HCT116 (cell line): Measurements from ENCODE around the gene STK17A.

Experiments
- CEBPB ChIP-seq: IDR thresholded peaks from 2 replicates; pipeline ENCODE4 v1.6.1; 2012; ENCODE audit warnings: low read depth
- CTCF ChIP-seq, 3 experiments: fragments of 200-600 bp in 1 of 3; sonication (generic) in 1 of 3; IDR thresholded peaks in 2 of 3; conservative IDR thresholded peaks in 1 of 3; 2 replicates each; pipeline ENCODE4 v1.5.1; 2012 to 2017; ENCODE audit warnings: low read depth in 2 of 3, low read length in 2 of 3, antibody characterized with exemption in 1 of 3, borderline replicate concordance in 1 of 3, control low read depth in 1 of 3, mild to moderate bottlenecking in 1 of 3, mixed read lengths in 1 of 3, mixed run types in 1 of 3, moderate library complexity in 1 of 3; ENCODE audit not compliant: insufficient read depth in 1 of 3
- EGR1 ChIP-seq: IDR thresholded peaks from 2 replicates; pipeline ENCODE4 v1.6.1; 2012; ENCODE audit warnings: low read depth
- EZH2 ChIP-seq: fragments of 200-600 bp; sonication (generic); IDR thresholded peaks from 2 replicates; pipeline ENCODE4 v1.6.1; 2017; ENCODE audit warnings: antibody characterized with exemption, mixed run types
- EZH2phosphoT487 ChIP-seq: fragments of 200-600 bp; IDR thresholded peaks from 2 replicates; pipeline ENCODE4 v1.6.1; 2018; ENCODE audit warnings: antibody characterized with exemption, borderline replicate concordance
- POLR2A ChIP-seq: IDR thresholded peaks from 2 replicates; pipeline ENCODE4 v1.7.0; 2011; ENCODE audit warnings: borderline replicate concordance; ENCODE audit not compliant: insufficient read depth, insufficient read length; ENCODE audit errors: extremely low read depth
- POLR2AphosphoS5 ChIP-seq: IDR thresholded peaks from 2 replicates; pipeline ENCODE4 v1.6.1; 2011; ENCODE audit warnings: mild to moderate bottlenecking, low read depth, low read length, moderate library complexity
- REST ChIP-seq: IDR thresholded peaks from 2 replicates; pipeline ENCODE4 v1.6.1; 2012; ENCODE audit warnings: low read depth
- SIN3A ChIP-seq: IDR thresholded peaks from 2 replicates; pipeline ENCODE4 v1.6.1; 2012; ENCODE audit warnings: low read depth
- SP1 ChIP-seq: IDR thresholded peaks from 2 replicates; pipeline ENCODE4 v1.6.1; 2012; ENCODE audit warnings: low read depth

DNA sequence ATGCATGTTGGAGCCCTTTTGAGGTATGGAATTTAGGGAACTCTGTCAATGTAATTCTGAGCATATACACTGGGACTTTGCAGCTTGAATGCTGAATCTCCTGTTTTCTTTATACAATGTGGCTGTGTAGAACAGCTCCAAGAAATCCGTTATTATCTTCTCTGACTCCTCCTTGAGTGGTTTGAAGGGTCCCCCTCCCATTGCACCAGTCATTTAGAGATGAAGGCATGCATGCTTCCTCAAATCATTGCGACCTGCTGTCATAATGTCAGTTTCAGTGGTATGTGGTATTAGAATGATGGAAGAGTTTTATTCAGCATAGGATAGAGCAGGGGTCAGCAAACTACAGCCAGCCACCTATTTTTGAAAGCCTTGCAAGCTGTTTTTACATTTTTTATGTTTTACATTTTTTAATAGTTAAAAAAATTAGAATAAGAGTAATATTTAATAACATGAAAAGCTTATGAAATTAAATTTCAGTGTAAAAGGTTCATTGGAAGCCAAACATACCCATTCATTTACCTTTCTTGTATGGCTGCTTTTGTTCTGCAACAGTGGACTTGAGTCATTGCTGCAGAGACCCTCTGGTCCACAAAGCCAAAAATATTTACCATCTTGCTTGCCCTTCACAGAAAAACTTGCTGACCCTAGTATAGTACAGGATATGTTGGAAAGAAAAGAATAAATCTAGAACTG, 8.1 kb downstream of the STK17A start:
- TF ChIP-seq EZH2phosphoT487, result no peak
- TF ChIP-seq CTCF (IDR thresholded peaks at IDR 0.05 in 2 of 3, conservative IDR thresholded peaks at IDR 0.05 in 1 of 3; ENCODE audit: borderline replicate concordance in 1 of 3, insufficient read depth in 1 of 3, low read depth in 2 of 3, low read length in 2 of 3), result no peak
- no peak for TF ChIP-seq SP1
- TF ChIP-seq EZH2, result no peak
- TF ChIP-seq POLR2A, result no peak
- TF ChIP-seq CEBPB, result no peak
- TF ChIP-seq POLR2AphosphoS5, result no peak
- no peak for TF ChIP-seq REST
- no peak for TF ChIP-seq SIN3A
- no peak for TF ChIP-seq EGR1
